Heart left ventricle (tissue), 16 donors: ENCODE results near the gene MAGEA12. TPM values are rescaled to one million over a fixed set of nuclear protein-coding genes. Genes with fewer than 3 reads are reported as not detected.
"Not testable (repeated sequence)": the region's sequence is repeated elsewhere in the genome, so short reads cannot be mapped to it uniquely, and the experiment has no call there.

Experiments used
- ATAC-seq, 4 donors: fragments of 200-7000 bp; cut with Tn5 transposase; one replicate each; pipeline ENCODE4 v1.9.1; 2020 to 2022; ENCODE audit warnings: moderate library complexity in 4 of 4, mild to moderate bottlenecking in 3 of 4, moderate number of reproducible peaks in 1 of 4
- DNase-seq, 5 donors: peaks; one replicate each; pipeline ENCODE4 v3.0.0-alpha.2; 2020
- H3K27ac ChIP-seq, 12 donors: fragments of 200-600 bp; sonication (generic) in 4 of 12; one replicate each; pipeline versions ENCODE4 v1.5.0 to v1.8.0; 2016 to 2022; ENCODE audit warnings: mild to moderate bottlenecking in 2 of 12
- H3K27me3 ChIP-seq, 9 donors: fragments of 200-600 bp; sonication (generic) in 2 of 9; one replicate each; pipeline versions ENCODE4 v1.5.1 to v1.8.0; 2016 to 2022; ENCODE audit warnings: mild to moderate bottlenecking in 3 of 9
- H3K36me3 ChIP-seq, 9 donors: fragments of 200-600 bp; sonication (generic) in 2 of 9; one replicate each; pipeline versions ENCODE4 v1.5.0 to v1.8.0; 2018 to 2022; ENCODE audit warnings: mild to moderate bottlenecking in 2 of 9
- H3K4me1 ChIP-seq, 12 donors: fragments of 200-600 bp; sonication (generic) in 4 of 12; one replicate each; pipeline versions ENCODE4 v1.5.0 to v1.8.0; 2016 to 2022; ENCODE audit warnings: mild to moderate bottlenecking in 3 of 12
- H3K4me3 ChIP-seq, 12 donors: fragments of 200-600 bp; sonication (generic) in 4 of 12; one replicate each; pipeline versions ENCODE4 v1.5.0 to v1.8.0; 2017 to 2022; ENCODE audit warnings: mild to moderate bottlenecking in 9 of 12, moderate library complexity in 4 of 12
- H3K9me3 ChIP-seq, 12 donors: fragments of 200-600 bp; sonication (generic) in 4 of 12; one replicate each; pipeline versions ENCODE4 v1.5.0 to v1.8.0; 2016 to 2022; ENCODE audit warnings: mild to moderate bottlenecking in 1 of 12
- CTCF ChIP-seq, 12 donors: fragments of 200-600 bp; sonication (generic) in 4 of 12; IDR thresholded peaks; one replicate each; pipeline versions ENCODE4 v1.5.0 to v1.8.0; 2018 to 2022; ENCODE audit warnings: antibody characterized with exemption in 12 of 12, mild to moderate bottlenecking in 5 of 12
- POLR2A ChIP-seq, 2 donors: fragments of 450-650 bp; IDR thresholded peaks; one replicate each; pipeline ENCODE4 v1.6.1; 2017; ENCODE audit warnings: antibody characterized with exemption in 2 of 2, mild to moderate bottlenecking in 2 of 2, moderate library complexity in 2 of 2
- WGBS, 4 donors: extraction: QIAGEN DNeasy Blood & Tissue Kit in 2 of 4; methylation state at CpG; one replicate each; pipeline versions ENCODE4 v1.1.5 to v1.1.7; 2013 to 2018; 5-methylcytosine and 5-hydroxymethylcytosine counted together
- intact Hi-C, 10 donors: fragments of 100-400 bp; cut with DNase I; formaldehyde crosslinking; loops; one replicate each; pipeline versions ENCODE4 v1.11.1 to v1.14.2; 2022
- polyA plus RNA-seq, 2 donors: library from polyadenylated mRNA; stranded (reverse); fragments of 200-250 nt; gene quantifications; one replicate each; pipeline ENCODE4 v1.2.3, GENCODE V29; 2013
- total RNA-seq, 9 donors: library from RNA; depleted of rRNA in 2 of 9; stranded (reverse); fragments of >200 nt in 2 of 9; fragmentation: NEBNext Ultra II Directional in 3 of 9; extraction: Animal tissue kit (Norgen Biotek cat#: 25700) in 3 of 9; gene quantifications; one replicate each; pipeline versions ENCODE4 v1.1.0 to v1.2.4, GENCODE V29; 2016 to 2023
- donor health status: ischemic (EF 13 %, LVEDD 7.1; RV severe dilation, severe dysfunction).
- donor health status: healthy with polysubstance abuse.
- donor health status: DM: no; HTN: yes; CAD: no.
- donor health status: DM: no; HTN: no; CAD: no.
- donor health status: ischemic (EF 25% LVEDD 6.9; RV normal size, moderate dysfunction).
- donor health status: ischemic (EF 25% LVEDD 5.7; RV mildly dilated, moderate dysfunction).
- donor health status: healthy.
- donor health status: DM: yes; HTN: yes; CAD: no.
- donor health status: ischemic (EF 35%, LVEDD 5.7; RV mildly dilated, moderate dysfunction).
- donor health status: nonischemic (EF 11% LVEDD 7.7; RV severe dilation, severe dysfunction).
- donor health status: DM: yes; HTN: yes; CAD: no.
- donor health status: PGD.
- donor health status: ischemic (EF 29% LVEDD 5.4; RV normal size, mild dysfunction).
- donor health status: nonischemic (EF 23%, LVEDD 6.1; RV moderate dilation, normal function).

Gene MAGEA12
- total and polyA plus RNA-seq, 11 donors: not detected

GRCh38 chrX:152725409-152725808 is 8.1 kb upstream of the MAGEA12 start:
- Histone ChIP-seq H3K4me3 (no peak overlapping the region), H3K9me3 (no peaks in the 10 kb centered on the region), H3K36me3 (no peaks in the 10 kb centered on the region), H3K27me3 (no peaks in the 10 kb centered on the region), H3K4me1 (no peaks in the 10 kb centered on the region), H3K27ac (no peak overlapping the region)
- ATAC-seq: no peak
- no peak for DNase-seq
- TF ChIP-seq POLR2A (IDR thresholded peaks at IDR 0.05): no peak
- intact Hi-C loops: no loop called here
- WGBS, 4 donors: 57 to 66% (median 61%) methylated on average over 7 of the region's 7 CpGs

- WGBS, 4 donors: 87 to 94% (median 93%) methylated on average over 13 to 22 of the region's 22 CpGs
- H3K4me1 ChIP-seq, H3K27ac ChIP-seq, ATAC-seq, H3K9me3 ChIP-seq, DNase-seq, H3K4me3 ChIP-seq, H3K36me3 ChIP-seq, intact Hi-C loops, H3K27me3 ChIP-seq: not testable (repeated sequence)
Measured at GRCh38 chrX:152734143-152734858, 744 bp downstream of the MAGEA12 start.

GRCh38 chrX:152735101-152735500 is 1.5 kb downstream of the MAGEA12 start:
- TF ChIP-seq POLR2A (IDR thresholded peaks at IDR 0.05): no peak
- TF ChIP-seq CTCF (IDR thresholded peaks at IDR 0.05): no peak
- no peaks in the 10 kb centered on the region for H3K4me1 ChIP-seq
- ATAC-seq: no peak
- no peaks in the 10 kb centered on the region for H3K27me3 ChIP-seq
- no peaks in the 10 kb centered on the region for H3K36me3 ChIP-seq
- DNase-seq: no peak
- no peak overlapping the region for H3K4me3 ChIP-seq
- intact Hi-C loops: no loop called here
- no peaks in the 10 kb centered on the region for H3K9me3 ChIP-seq
- WGBS, 4 donors: 55 to 68% (median 63%) methylated on average over 2 of the region's 2 CpGs
- no peak overlapping the region for H3K27ac ChIP-seq

GRCh38 chrX:152735860-152736511 is 2.4 kb downstream of the MAGEA12 start:
- no peak for TF ChIP-seq POLR2A (IDR thresholded peaks at IDR 0.05)
- no peak for TF ChIP-seq CTCF (IDR thresholded peaks at IDR 0.05)
- H3K27ac ChIP-seq: no peak overlapping the region
- ATAC-seq (no peak), DNase-seq (no peak)
- H3K4me3 ChIP-seq: no peak overlapping the region
- intact Hi-C loops: no loop called here
- no peaks in the 10 kb centered on the region for H3K27me3 ChIP-seq
- H3K36me3 ChIP-seq: no peaks in the 10 kb centered on the region
- H3K9me3 ChIP-seq: no peaks in the 10 kb centered on the region
- WGBS, 4 donors: 83 to 91% (median 87%) methylated on average over 7 to 12 of the region's 12 CpGs
- H3K4me1 ChIP-seq: no peaks in the 10 kb centered on the region

GRCh38 chrX:152736528-152736927 is 3.0 kb downstream of the MAGEA12 start:
- H3K27me3 ChIP-seq, H3K4me1 ChIP-seq, H3K9me3 ChIP-seq, ATAC-seq, H3K27ac ChIP-seq, intact Hi-C loops, DNase-seq, H3K36me3 ChIP-seq, H3K4me3 ChIP-seq: not testable (repeated sequence)
- WGBS, 4 donors: 80 to 88% (median 84%) methylated on average over 12 of the region's 12 CpGs
